GM10847 (cell line): ENCODE data around the gene MICOS13.

ENCODE experiments used
- POLR2A ChIP-seq: IDR thresholded peaks from 2 replicates; pipeline ENCODE4 v1.6.1; 2011; ENCODE audit not compliant: insufficient read length; ENCODE audit errors: extremely low read depth

The MICOS13 gene

GRCh38 chr19:5643060-5643459, 37.3 kb downstream of the MICOS13 start:
- no peak for TF ChIP-seq POLR2A

DNA sequence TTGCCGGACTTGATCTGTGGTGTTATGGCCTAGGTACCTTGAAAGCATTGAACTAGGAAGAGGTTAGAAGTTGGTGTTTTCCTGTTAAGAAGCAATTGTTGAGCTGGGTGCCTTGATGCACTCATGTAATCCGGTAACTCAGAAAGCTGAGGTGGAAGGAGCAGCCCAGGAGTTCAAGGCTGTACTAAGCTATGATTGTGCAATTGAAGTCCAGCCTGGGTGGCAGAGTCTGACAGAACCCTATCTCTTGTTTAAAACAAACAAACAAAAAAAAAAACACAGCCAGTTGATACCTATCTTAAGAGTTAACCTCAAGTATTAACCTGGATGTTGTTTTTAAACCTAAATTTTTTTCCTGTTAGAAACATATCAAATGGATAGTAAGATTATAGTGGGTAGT, 38.1 kb downstream of the MICOS13 start:
- TF ChIP-seq POLR2A = no peak

DNA sequence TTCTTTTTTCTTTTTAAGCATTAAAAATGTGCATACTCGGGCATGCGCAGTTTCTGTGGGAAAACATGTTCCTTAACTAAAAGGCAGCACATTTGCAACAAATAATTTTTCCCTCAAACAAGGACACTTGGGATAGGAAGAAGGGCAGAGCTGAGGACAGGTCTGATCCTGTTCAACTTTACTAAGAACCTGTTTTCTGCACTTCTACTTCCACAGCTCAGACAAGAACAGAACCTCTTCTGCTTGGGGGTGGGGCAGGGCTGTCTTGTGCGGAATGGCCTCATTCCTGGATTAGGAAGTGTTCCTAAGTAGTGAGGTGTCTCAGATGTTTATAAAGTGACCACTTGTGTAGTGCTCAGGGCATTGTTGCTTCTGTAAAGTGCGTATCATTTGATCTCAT, 39.1 kb downstream of the MICOS13 start:
- TF ChIP-seq POLR2A = no peak

DNA sequence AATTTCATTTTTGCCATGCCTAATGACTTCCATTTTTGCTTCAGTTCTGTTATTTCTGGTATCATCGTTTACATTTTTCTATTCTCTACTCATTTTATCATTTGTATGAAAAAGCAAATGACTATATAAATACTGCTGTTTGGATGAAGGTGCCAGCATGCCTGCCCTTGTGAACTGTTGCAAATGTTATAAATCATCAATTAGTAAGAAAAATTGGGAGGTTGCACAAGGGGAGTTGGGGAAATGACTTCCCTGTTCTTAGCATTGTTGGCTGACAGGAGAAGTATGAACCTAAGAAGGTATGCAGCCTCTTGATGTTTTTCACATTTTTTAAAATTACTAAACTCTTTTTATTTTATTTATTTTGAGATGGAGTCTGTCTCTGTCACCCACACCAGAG, 42.3 kb downstream of the MICOS13 start:
- no peak for TF ChIP-seq POLR2A

GRCh38 chr19:5635427-5635826, 44.9 kb downstream of the MICOS13 start:
- no peak for TF ChIP-seq POLR2A

DNA sequence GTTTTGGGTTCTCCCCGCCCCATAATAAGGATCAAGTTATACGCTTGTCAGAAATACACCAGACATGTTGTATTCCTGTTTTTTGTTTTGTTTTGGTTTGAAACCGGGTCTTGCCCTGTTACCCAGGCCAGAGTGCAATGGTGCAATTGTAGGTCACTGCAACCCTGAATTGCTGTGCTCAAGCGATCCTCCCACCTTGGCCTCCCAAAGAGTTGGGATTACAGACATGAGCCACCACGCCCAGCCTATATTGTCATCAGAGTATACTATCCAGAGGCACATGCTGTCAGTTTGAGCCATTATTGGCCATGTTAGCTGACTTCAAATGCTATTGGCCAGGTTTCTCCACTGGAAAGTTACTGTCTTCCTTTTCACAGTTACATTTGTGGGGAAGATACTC, 47.7 kb downstream of the MICOS13 start:
- TF ChIP-seq POLR2A = no peak

- no peak for TF ChIP-seq POLR2A
Measured at GRCh38 chr19:5632241-5632612, 48.1 kb downstream of the MICOS13 start.

- no peak for TF ChIP-seq POLR2A
Measured at GRCh38 chr19:5631567-5632240, 48.6 kb downstream of the MICOS13 start.

DNA sequence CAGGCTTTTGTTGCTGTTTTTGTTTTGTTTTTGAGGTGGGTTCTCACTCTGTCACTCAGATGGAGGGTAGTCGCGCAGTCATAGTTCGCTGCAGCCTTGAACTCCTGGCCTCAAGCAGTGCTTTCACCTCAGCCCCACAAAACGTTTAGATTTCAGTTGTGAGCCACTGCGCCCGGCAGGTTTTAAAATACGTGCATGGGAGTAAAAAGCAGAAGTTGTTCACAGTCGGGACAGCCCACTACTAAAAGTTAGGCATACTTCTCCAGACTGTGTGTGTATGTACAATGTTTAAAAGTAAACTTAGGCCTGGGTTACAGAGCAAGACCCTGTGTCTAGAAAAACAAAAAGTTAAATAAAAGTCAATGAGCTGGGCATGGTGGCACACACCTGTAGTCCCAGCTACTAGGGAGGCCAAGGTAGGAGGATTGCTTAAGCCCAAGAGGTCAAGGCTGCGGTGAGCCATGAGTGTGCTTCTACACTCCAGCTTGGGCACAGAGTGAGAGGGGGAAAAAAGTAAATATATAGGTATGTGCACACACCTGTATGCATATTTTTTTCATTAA, 51.3 kb downstream of the MICOS13 start:
- TF ChIP-seq POLR2A = no peak

GRCh38 chr19:5628461-5628860, 51.9 kb downstream of the MICOS13 start:
- no peak for TF ChIP-seq POLR2A
